Activated CD8-positive, alpha-beta memory T cell treated with anti-CD3 and anti-CD28 coated beads for 24 hours (primary cell): ENCODE data around the gene ITSN2.

ENCODE experiments used
- DNase-seq: peaks from one replicate; pipeline ENCODE4 v3.0.0-alpha.2; 2020

The ITSN2 gene

DNA sequence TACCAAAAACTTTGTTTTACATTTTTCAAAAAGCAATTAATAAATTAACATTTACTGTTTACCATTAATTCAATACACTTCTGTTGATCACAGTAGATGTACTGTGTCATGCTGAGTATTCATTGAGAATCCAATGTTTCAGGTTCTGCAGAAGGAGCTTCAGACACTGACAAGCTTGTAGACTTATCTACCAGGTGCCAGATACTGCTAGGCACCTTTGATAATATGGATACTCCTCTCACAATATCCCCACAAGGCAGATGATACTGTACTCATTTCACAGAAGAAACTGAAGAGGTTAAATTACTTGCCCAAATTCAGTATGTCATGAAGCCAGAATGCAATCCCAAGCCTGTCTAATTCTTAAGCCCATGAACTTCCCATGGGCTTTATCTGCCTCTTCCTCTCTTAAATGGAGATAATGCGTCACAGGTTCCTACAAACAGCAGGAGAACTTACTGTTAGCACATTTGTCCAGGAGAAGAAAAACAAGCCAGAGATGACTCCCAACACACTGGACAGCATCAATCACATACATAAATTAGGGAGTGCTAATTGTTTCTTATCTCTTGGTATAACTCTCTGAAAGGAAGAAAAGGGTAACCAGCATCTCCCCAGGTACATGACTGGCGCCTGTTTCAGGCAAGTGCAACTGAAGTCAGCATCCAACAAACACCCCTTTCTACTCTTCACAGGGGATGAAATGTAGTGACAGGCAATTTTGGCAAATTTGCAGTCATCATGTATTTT lies 27.4 kb downstream of the ITSN2 start:
- DNase-seq: no peak

DNA sequence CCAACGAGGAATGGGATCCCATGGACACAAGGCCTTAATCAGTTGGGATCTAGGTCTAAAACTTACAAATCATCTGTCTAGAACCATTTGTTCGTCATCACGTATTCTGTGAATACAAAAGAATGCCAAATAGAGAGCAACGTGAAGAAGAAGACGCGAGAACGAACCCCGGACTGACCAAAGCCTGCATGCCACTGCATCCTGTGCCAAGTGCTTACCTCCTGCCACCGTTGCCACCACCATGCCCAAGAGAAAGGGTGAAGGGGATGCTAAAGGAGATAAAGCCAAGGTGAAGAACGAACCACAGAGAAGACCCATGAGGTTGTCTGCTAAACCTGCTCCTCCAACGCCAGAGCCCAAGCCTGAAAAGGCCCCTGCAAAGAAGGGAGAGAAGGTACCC lies 30.2 kb downstream of the ITSN2 start:
- DNase-seq: no peak

DNA sequence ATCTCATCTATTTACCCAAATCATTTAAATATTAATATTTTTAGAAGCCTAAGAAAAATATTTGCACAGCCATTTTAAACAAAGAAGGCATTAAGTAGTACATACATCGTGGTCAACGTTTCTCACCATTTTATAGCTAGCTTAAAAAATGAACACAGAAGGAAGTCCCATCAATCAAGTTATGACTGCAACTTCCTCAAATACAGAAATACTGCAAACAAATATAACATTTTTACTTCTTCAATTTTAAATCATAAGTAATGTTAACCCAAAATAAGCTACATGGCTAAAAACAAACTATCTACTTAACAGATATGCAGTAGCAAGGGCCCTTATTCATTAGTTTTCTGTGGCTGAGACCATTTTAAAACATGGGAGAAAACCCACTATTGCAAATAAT lies 30.6 kb downstream of the ITSN2 start:
- DNase-seq: no peak

DNA sequence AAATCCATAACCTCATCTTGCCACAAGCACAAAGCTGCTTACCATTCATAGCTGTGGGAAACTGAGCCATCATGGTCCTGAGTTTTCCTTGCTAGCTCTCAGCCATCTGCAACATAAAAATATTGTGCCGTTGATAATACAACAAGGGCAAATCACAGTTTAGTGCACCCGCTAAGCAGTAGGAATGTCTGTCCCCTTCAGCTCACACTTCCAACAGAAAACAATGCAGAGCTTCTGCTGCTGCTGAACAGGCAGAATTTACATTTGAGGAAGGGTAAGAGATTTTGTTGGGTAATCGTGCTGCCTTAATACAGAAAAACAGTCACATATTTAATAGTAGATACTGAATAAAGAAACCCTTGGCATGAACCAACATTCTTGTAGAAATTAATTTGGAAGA lies 32.3 kb downstream of the ITSN2 start:
- no peak for DNase-seq

DNA sequence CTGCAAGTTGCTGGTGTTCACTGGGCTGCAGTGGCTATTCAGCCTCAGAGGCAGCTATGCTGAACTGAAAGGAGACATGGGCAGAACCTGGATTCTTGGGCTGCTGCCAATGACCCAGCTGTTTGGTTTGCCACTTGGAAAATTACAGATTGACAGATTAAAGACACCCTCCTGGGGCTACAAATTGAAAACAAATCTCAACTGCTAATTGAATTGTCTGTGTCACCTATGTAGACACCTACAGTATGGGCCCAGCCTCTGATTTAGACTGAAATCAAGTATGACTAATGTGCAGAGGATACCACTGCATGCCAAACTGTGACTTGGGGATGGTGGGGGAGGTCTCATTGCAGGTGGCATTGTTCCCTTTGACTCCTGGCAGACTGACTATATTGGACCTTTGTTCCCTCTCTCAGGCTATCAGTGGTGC lies 42.8 kb downstream of the ITSN2 start:
- DNase-seq: no peak

DNA sequence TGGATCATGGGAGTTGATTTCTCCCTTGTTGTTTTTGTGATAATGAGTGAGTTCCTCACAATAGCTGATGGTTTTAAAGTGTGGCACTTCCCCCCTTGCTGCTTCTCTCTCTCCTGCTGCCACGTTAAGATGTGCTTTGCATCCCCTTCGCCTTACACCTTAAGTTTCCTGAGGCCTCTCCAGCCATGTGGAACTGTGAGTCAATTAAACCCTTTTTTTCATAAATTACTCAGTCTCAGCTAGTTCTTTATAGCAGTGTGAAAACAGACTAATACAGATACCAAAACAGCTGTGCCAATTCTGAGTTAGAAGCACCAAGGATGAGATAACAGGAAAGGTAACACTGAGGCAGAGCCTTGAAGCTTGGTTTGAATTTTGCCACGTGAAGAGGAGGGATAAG lies 44.7 kb downstream of the ITSN2 start:
- no peak for DNase-seq

DNA sequence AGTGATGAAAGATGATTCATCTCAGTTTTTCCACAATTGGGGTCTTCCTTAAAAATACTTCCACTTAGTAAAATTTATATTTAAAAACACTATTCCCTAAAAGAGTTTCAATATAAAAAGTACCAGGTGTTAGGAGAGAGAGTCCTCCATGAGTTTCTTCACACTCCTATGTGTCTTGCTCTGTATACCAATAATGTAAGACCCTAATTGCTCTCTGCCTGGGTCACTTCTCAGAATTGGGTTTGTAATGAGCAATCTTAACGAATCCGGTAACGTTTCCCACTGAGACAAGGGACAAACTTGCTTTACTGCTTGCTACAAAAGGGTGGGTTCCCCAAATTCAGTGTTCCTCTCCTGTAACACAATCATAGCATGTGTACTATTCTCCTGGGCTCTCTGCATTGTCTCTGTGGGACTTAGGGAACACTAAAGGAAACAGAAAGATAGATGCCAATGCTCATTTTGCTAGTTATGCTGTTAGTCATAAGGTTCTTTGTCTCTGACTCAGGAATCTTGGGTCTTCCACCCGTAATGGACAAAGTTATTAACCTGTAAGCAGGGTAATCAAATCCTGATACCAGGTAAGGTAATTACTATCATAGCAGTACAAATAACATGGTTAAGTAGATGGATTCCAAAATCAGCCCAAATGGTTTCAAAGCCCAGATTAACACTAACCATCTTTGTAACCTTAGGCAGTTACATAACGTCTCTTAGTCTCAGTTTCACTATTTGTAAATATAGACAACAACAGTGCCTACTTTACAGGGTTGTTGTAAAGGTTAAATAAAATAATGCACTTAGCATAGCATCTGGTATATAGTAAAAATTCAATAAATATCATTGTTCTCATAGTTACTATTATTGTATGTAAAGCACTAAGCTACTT lies 46.3 kb downstream of the ITSN2 start:
- DNase-seq: no peak

DNA sequence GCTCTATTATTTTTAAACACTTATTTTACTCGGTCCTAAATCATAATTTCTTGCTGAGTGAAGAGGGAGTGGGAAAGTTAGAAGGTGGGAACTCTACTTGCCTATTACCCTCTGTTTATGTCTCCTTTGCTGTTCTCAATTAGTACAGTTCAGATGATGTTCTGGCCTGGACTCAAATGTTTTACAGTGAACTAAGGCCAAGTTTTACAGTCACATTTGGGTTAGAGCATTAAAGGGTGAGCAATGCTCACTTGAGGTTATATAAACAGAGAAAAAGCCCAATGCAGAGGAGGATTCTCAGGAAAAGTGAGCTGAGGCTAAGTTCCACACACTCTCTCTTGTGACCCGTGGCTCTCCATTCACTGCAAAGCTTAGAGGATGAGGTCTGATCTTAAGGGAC lies 52.4 kb downstream of the ITSN2 start:
- no peak for DNase-seq

DNA sequence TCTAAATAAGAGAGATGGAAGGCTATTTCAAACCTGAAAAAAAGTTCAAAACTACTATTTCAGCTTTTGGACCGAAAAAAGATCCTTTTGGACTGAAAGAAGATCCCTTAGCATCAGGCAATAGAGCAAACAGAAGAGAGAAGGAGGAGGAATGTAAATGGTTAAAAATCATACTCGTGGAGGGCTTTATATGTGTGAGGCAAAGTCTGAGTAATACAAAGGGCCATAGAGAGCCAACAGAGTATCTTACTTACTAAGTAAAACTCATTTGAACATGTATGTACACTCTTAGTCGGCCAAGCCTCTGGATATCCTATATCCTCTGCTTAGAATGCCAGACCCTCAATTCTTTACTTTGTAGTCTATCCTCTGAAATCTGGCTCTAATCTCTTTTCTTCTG lies 55.7 kb downstream of the ITSN2 start:
- no peak for DNase-seq

DNA sequence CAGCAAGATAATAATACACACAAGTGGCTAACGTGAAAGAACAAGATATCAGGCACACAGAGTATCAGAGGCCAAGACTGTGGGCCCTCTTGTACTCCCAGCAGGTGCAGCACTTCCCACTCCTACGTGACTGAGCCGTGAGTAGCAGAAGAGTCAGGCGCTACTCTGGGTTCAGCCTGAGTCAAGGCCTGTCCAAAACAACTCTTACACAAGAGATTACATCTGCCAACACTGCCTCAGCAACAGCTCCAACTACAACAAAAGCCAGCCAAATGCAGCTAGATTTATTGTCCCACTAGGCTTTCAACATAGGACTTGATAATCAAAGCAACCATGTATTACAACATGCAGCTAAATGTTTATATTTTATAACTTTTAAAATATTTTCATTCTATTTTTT lies 56.2 kb downstream of the ITSN2 start:
- no peak for DNase-seq

DNA sequence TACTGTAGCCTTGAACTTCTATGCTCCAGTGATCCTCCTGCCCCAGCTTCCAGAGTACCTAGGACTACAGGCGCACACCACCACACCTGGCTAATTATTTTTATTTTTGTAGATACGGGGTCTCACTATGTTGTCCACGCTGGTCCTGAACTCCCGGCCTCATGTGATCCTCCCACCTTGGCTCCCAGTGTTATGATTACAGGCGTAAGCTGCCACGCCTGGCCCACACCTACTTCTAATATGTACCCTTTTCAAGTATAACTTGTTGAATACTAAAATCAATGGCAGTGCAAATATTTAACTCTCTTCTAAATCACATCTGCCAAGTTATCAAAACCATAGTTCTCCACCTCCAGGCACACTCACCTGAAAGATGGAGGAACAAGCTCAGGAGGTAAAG lies 58.7 kb downstream of the ITSN2 start:
- no peak for DNase-seq

DNA sequence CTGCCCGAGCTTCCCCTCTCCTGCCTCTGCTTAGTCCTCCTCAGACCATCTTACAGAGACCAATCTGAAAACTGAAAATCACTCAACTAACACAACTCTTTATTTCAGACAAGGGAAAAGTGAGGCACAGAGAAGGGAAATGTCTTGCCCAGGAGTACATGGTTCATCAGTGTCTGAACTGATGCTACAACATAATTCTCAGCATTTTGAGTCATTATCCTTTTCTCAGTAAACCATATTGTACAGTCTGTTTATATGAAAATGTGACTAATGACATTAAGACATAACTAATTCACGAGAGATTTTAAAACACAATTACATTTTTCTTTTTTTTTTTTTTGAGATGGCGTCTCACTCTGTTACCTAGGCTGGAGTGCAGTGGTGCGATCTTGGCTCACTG lies 62.7 kb downstream of the ITSN2 start:
- DNase-seq: no peak

DNA sequence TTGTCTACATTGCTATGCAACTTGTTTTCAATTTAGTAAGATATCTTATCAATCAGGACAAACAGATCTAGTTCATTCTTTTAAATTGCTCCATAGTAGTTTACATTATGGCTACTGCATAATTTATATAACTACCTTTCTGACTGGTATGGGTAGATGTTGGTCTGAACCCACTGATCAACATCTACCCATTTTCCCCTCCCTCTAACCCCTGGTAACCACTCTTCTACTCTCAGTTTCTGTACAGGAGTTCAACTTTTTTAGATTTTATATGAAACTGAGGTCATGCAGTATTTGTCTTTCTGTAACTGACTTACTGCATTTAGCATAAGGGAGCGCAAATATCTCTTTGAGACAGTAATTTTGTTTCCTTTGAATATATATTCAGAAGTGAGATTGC lies 73.2 kb downstream of the ITSN2 start:
- DNase-seq: no peak

DNA sequence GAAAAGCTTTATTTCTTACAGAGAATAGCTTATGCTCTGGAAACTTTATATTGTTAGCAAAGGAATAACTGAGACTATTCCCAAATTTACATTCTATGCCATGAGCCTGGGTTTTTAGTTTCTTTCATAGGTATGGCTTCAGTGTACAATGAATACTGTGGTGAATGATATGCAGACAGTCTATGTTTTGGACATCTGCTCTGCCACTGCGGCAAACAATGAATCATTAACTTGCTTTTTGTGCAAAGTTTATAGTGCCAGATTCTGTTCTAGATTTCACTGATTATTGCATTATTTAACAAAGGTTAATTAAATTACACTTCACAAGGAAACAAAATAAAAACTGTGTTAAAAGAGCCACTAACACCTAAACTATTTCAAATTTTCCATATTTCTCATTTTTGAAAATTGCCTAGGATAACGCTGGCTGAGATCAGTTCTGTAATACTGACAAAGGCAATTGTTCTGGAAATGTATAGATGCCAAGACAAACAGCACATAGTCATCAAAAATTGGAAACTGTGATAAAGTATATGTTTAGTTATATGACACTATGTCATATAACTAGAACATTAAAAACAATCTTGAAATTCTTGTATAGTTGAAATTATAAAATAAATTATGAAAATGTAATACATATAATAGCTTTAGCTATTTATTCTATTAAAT lies 74.7 kb downstream of the ITSN2 start:
- DNase-seq: no peak

DNA sequence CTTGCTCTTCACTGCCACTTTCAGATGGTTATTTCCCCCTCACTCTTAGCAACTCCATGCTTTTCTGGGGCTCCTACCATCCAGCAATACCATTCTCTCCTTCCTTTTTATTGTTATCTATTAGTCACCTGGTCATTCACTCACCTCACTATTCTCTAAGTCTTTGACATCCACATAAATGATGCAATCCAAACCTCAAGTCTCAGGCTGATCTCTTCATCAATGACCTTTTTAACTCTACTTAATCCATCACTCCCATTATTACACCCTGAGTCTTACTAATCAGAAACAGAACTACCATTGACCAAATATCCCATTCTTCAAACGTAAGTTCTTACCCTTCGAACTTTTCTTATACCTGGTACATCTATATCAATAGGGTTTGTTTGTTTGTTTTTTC lies 79.7 kb downstream of the ITSN2 start:
- DNase-seq: no peak

DNA sequence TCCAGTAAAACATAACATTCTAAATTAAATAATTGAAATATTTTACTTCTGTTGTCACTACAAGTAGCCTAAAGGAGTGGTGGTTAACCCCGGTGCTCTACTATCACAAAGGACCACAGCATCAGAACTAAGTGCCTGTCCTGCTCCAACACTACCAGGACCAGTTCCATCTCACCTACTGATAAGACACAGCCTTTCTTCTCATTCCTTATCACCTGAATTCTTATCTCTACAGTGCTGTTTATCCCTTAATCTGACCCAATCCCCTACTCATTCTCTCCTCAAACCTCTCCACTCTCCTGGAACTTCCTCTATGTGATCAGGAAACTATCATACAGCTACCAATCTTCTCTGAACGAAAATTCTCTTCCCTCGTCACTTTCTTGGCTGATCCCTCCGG lies 80.2 kb downstream of the ITSN2 start:
- DNase-seq: no peak

DNA sequence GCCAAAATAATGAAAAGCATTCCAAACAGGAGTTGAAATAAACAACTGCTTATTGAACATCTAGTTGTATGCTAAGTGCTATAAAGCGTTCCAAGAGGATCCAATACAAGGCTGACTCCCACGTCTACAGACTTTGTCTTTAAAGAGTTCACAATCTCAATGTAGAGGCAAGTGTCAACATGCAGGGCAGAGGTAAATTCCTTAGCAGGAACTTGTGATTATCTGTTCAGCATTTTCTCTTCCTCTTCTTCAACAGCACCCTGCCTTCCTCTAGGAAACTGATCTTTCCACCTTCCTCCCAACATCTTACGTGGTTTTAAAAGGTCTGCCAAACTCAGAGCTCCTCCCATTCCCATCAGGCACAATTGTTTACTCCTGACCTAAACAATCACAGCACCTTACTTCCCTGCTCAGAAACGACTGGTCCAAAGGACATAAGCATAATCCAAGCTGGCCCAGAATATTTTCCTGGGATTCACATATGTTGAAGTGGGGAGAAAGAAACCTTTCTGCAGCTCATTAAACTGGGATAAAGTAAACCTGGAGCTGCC lies 83.9 kb downstream of the ITSN2 start:
- no peak for DNase-seq

DNA sequence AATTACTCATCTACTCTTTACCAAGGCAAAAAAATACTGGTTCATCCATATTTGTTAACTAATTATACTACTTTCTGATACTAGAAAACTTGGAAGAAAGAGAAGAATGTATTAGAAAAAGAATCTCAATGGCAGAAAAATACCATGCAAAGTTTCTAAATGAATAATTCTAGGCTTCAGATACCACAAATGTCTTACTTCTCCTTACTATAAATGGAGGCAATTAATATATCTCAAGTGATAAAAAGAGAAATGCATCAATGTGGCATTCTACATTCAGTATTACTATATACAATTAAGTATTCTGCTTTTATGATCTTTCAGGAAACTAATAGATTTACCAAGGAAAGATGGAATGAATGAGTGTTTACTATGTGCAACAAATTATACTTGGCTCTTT lies 85.5 kb downstream of the ITSN2 start:
- no peak for DNase-seq

DNA sequence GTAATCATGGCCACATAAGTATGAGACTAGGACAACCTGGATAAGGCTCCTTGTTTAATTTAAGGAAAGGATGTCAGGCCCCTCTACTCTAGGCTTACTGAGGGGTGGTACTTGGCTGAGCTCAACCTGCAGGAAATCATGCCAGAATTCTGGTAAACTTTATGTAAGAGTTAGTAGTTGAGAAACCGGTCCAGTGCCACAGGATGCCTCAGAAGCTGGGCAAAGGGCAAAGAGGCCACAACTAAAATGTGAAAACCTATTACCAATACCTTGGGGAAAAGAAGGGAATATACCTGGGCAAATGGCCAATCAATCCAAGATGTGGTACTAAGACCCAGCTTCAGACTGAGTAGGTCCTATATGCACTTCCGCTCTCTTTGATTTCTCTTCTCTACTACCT lies 86.7 kb downstream of the ITSN2 start:
- DNase-seq: no peak

DNA sequence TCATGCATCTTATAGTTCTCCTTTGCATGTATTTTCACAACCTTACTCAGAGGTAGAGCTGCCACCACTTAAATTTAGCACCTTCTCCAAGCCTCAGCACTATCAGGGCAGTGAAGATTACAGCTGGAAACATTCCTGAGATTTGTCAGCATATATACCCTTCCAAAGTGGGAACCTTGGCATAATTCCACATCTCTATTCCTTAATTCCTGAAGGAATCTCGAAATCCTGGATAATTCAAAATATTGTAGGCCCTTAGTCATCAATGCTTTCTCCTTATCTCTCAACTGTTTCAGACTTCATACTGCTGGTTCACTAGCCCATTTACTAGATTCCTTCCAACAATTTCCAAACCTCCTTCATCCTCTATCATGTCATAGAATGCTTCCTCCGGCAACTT lies 87.4 kb downstream of the ITSN2 start:
- DNase-seq: no peak

DNA sequence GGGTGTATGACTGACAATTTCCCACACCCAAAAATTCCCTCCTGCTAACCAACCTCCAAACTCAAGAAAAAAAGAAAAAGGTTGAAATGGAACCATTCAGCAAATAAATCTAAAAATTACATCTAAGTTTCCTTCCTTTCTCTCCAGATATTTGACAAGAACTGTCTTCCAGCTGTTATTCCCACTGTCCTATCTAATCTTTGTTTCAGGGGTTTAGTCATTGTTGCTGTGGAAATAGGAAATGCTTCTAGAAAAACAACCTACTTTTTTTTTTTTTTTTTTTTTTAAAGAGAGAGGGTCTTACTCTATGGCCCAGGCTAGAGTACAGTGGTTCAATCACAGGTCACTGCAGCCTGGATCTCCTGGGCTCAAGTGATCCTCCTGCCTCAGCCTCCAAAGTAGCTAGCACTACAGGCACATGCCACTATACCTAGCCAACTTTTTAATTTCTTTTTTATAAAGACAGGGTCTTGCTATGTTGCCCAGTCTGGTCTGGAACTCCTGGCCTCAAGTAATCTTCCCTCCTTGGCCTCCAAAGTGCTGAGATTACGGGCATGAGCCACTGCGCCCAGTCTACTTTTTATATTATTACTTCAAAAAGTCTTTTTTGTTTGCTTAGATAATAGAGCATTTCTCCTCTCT lies 88.1 kb downstream of the ITSN2 start:
- no peak for DNase-seq

DNA sequence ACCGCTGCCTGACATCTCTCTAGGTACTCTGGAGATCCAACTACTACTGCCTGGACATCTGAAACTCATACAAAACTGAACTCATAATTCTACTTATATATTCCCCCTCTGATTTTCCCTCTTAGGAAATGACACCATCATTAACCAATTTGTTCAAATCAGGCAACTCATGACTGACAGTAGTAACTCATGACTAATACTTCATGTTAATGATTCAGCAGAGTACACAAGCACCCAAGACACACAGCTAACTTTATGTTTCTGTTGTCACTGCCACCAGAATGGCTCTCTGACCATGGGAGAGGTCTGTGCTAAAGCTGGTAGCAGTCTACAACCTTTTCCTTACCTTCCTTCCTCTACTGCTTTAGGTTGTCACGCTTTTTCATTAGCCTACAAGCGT lies 91.1 kb downstream of the ITSN2 start:
- DNase-seq: no peak

DNA sequence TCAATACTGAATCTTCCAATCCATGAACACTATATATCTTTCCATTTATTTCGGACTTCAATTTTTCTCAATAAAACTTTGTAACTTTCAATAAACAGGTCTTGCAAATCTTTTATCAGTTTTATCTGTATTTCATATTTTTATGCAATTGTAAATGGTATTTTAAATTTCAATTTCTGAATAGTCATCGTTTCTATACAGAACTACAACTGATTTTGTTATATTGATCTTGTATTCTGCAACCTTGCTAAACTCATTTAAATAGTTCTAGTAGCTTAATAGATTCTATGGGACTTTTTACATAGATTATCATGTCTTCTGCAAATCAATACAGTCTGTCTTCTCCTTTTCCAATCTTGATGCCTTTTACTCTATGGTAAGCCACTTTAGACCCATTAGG lies 95.1 kb downstream of the ITSN2 start:
- no peak for DNase-seq
